Stimulated activated CD4-positive, alpha-beta T cell treated with anti-CD3 and anti-CD28 coated beads, TNF-alpha, amount 100 ng/mL, for 48 hours (primary cell): ENCODE measurements around the gene ZSCAN20.

Experiments used
- DNase-seq, 3 donors: peaks; one replicate each; pipeline ENCODE4 v3.0.0-alpha.2; 2020; ENCODE audit warnings: low read depth in 3 of 3

ZSCAN20 gene

GRCh38 chr1:33532936-33533335 lies 60.5 kb downstream of the ZSCAN20 start:
- no peak for DNase-seq

GRCh38 chr1:33535334-33535733 lies 62.9 kb downstream of the ZSCAN20 start:
- no peak for DNase-seq

DNA sequence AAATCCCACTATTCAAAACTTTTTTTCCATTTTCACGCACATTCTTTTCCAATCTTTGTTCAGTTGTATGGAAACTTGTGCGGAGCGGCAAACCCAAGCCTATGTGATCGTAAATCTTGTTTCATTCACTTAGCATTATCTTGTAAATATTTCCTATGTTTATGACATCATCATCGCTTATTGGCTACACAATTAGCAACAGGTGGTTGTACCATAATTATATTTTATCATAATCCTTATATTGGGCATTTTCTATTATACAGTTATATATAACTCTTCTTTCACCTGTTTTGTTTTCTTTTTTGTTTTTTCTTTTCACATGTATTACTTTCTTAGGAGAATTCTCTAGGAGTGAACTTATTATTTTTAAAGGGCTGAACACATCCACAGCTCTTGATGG lies 65.4 kb downstream of the ZSCAN20 start:
- no peak for DNase-seq

GRCh38 chr1:33541966-33542365 lies 69.5 kb downstream of the ZSCAN20 start:
- no peak for DNase-seq
